HG02588 (cell line): ENCODE measurements around the gene IL15.
"Not testable (repeated sequence)": the region's sequence is repeated elsewhere in the genome, so short reads cannot be mapped to it uniquely, and the experiment has no call there.

Experiments
- ATAC-seq: cut with Tn5 transposase; IDR thresholded peaks from one replicate; pipeline ENCODE4 v1.9.1; 2021; ENCODE audit warnings: mild to moderate bottlenecking, moderate library complexity; ENCODE audit not compliant: unreplicated experiment

IL15 gene

DNA sequence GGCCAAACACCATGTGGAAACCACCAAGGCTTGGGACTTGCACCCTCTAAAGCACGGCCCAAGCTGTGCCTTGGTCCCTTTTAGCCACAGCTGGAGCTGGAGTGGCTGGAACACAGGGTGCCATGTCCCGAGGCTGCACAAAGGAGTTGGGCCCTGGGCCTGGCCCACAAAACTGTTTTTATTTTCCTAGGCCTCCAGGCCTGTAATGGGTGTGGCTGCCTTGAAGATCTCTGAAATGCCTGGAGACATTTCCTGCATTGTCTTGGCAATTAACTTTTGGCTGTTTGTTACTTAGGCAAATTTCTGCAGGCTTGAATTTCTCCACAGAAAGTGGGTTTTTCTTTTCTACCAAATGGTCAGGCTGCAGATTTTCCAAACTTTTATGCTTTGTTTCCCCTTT lies 55.7 kb downstream of the IL15 start:
- no peak for ATAC-seq

DNA sequence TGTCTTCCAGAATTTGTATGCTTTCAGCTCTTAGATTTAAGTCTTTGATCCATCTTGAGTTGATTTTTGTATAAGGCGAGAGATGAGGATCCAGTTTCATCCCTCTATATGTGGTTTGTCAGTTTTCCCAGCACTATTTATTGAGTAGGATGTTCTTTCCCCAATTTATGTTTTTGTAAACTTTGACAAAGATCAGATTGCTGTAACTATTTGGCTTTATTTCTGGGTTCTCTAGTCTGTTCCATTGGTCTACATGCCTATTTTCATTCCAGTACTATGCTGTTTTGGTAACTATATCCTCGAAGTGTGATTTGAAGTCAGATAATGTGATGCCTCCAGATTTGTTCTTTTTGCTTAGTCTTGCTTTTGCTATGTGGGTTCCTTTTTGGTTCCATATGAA lies 60.7 kb downstream of the IL15 start:
- ATAC-seq: no peak

DNA sequence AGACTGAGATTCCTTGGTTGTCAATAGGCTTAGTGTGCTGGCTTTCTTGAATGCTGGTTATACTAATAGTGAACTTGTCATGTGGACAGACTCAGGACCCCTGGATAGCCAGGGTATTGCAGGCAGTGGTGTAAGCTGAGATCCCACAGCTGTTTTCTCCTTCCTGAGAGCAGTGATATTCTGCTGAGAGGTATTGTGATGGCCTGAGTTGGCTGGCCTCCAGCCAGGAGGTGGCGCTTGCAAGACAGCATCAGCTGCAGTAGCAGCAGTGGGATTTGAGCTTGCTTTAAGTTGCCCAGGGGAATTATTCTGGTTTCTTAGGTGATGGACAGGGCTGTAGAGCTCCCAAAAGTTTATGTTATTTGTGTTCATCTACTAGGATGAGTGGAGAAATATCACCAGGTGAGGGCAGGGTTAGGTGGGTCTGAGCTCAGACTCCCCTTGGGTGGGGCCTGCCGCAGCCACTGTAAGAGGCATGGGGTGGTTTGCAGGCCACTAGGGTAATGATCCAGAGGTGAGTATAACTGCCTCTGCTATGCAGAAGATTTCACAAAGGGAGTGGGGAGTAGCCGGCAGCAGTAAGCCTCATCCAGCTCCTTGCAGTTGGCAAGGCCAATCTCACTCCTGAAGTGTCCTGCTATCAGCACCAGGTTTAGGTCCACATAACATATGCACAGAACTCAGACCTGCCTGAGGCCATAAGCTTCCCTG lies 66.2 kb downstream of the IL15 start:
- no peak for ATAC-seq

DNA sequence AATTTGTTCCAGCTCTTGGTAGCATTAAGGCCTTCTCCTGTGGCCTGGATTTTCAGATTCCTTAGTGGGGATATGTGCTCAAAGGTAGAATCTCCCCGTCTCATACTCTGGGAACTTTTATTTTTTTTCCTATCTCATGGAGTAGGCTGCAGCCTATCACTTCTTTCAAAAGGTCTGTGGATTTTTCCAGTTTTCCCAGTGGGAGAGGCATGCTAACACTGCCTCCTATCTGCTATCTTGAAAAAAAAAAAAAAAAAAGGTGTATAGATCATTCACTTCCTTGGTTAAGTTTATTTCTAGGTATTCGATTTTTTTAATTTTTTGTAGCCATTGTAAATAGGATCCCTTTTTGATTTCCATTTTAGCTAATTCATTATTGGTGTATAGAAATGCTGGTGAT lies 67.1 kb downstream of the IL15 start:
- ATAC-seq: no peak

DNA sequence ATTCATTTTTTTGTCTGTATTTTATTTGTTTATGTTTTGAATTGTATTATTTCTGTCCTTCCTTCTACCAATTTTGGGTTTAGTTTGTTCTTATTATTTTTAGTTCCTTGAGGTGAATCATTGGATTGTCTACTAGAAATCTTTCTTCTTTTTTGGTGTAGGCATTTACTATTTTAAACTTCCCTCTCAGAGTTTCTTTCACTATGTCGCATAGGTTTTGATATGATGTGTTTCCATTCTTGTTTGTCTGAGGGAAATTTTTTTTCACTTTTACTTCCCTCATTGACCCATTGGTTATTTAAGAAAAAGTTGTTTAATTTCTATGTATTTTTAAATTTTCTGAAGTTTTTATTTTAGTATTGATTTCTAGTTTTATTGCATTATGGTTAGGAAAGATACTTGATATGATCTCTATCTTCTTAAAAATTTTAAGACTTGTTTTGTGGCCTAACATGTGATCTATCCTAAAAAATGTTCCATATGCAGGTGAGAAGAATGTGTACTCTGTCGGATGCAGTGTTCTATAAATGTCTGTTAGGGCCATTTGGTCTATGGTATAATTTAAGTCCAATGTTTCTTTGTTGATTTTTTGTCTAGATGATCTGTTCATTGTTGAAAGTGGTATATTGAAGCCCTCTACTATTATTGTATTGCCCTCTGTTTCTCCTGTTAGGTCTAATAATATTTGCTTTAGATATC lies 68.8 kb downstream of the IL15 start:
- peak; percentile 63 for ATAC-seq

DNA sequence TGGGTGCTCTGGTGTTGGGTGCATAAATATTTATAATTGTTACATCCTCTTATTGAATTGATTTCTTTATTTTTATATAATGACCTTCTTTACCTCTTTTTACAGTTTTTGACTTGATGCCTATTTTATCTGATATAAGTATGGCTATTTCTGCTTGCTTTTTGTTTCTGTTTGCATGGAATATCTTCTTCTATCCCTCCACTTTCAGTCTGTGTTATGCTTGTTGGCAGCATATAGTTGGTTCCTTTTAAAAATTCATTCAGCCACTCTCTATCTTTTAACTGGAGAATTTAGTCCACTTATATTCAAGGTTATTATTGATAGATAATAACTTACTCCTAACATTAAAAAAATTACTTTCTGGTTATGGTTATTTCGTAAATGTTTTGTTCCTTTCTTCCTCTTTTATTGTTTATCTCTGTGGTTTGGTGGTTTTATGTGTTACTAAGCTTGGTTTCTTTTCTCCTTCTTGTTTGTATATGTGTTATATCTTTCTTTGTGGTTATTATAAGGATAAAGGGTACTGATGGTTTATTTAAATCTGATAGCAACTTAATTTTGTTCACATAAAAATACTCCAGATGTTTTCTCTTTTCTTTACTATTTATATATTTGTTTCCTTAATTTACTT lies 69.5 kb downstream of the IL15 start:
- ATAC-seq: peak; percentile 50

DNA sequence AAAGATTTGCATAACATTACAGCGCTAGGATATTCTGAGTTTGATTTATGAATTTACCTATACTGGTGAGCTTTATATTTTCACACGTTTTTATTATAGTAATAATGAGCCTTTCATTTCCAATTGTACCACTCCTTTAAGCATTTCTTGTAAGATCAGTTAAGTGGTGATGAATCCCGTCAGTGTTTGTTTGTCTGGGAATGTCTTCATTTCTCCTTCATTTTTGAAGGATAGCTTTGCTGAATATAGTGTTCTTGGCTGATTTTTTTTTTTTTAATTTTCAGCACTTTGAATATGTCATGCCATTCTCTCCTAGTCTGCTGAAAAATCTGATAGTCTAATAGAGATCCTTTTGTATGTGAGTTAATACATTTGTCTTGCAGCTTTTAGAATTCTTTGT lies 70.1 kb downstream of the IL15 start:
- ATAC-seq: no peak

DNA sequence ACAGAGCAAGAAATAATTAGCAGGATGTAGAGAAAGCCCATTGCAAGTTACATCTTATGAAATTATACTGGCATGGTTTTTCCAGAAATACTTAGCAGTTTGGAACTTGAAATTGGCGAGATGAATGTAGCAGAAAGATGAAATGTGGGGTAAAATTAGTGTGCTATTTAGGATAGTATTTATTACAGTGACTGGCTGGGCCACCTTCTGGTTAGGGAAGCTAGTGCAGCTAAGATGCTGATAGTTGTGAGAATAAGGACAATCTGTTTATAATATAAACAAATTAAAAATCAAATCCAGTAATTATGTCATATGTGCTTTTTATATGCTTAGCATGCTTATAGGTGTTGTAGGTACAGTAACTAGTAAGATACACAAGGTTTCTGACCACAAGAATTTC lies 74.8 kb downstream of the IL15 start:
- ATAC-seq: no peak

DNA sequence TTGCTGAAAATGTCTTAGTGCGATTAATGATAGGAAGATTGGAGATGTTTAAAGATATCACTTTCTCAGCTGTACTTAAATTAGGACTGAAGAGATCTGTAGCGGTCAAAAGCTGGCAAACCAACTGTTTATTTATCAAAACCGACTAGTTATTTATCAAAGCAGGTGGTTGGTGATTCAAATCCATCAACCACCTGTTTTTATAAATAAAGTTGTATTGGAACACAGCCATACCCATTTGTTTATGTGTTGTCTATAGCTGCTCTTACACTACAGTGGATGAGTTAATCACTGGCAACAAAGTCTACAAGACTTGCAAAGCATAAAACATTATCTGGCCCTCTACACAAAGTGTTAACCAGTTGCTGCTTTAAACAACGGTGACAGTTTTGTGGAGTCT lies 76.8 kb downstream of the IL15 start:
- no peak for ATAC-seq

DNA sequence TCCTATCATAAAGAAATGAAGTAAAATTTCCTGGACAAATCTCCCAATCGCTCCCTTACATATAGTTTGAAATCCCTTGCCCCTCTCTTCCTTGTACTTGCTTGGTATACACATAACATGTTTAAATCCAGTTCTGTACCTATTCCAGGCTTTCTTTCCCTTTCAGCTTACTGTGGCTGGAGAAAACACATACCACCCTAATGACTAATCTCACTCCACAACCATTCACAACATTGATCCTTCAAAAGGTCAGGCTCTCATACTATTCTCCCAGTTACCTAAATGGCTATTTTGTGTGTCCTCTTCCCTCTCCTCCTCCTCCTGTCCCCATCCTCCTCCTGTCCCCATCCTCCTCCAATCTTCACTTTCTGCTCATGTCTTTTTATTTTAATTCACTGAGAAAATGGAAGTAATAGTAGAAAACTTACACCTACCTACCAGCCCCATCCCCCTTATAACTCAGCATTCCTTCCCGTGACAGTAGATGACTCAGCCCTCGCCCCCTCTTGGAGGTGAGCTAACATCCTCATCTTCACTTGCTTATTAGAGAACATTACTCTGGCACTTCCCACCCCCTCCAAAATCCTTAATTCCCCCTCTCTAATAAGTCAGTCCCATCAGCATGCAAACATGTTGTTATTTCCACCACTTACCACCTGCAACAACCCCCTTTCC lies 77.5 kb downstream of the IL15 start:
- no peak for ATAC-seq

DNA sequence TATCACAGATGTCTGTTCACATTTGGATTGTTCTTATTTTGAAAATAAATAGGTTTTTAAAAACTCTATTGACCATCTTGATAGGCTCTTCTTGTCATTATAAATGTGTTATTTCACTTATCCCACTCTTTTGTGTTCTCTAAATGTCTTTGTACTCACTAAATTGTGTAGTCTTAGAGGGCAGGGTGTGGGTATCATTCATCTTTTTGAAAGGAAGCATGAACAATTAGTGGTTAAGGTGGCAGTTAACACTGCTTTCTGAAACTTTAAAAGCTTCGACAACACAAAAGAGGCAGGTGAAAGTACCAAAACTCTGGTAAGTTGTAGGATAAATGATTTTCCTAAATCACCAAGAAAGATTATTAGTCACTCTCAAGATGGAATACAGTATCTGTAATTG lies 83.2 kb downstream of the IL15 start:
- ATAC-seq: no peak

DNA sequence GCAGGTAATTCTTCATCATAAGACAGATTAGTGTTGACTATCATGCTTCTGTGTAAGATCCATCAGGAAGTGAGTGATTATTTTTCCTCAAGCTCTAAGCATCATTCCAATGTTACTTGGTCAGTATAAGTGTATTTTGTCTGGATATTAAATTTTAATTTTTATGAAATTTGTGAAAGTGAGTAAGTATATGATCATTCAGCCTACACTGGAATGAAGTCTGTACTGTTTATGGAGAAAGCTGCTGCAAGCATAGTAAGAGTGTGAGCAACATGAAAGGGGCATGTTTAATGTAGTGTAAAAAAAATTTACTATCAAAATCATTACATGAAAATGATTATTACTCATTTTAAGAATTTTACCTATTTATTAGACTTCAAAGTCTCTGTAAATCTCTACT lies 84.8 kb downstream of the IL15 start:
- no peak for ATAC-seq

DNA sequence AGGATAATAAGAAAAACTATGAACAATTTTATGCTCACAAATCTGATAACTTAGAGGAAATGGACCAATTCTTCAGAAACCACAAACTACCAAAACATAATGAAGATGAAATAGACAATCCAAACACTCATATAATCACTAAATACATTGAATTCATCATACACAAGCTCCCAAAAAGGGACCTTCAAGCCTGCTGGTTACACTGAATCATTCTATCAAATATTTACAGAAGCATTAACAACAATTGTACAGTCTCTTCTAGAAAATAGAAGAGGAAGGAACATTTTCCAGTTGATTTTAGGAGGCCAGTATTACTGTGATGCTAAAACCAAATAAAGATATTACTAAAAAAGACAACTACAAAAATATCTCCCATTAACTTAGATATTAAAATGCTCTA lies 88.3 kb downstream of the IL15 start:
- ATAC-seq: no peak

DNA sequence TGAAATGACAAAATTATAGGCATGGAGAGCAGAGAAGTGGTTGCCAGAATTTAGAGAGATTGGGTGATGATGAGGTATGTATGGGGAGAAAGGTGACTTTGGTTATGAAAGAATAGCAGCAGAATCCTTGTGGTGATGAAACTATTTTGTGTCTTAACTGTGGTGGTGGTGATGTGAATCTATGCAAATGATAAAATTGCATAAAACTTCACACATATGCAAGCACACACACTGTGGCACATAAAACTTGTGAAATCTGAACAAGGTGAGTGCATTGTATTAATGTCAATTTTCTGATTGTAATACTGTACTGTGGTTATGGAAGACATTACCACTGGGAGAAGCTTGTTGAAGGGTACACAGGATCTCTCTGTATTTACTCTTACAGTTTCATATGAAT lies 91.0 kb downstream of the IL15 start:
- no peak for ATAC-seq

DNA sequence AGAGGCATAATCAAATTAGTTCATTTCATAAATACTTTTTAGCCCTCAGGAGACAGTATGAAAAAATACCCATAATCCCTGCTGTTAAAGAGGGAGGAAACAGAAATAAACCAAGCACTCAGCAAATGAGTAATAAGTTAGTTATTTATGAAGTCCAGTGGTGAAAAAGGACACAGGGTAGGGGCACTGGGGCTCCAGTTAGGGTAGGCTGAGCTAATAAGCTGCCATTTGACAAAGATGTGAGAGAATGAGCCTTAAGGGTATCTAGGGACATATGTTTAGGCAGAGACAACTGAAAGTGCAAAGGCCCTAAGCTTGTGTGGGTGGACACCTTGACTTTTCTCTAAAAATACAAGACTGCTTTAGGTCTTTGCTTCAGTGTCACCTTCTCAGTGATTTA lies 94.4 kb downstream of the IL15 start:
- ATAC-seq: peak; percentile 75

DNA sequence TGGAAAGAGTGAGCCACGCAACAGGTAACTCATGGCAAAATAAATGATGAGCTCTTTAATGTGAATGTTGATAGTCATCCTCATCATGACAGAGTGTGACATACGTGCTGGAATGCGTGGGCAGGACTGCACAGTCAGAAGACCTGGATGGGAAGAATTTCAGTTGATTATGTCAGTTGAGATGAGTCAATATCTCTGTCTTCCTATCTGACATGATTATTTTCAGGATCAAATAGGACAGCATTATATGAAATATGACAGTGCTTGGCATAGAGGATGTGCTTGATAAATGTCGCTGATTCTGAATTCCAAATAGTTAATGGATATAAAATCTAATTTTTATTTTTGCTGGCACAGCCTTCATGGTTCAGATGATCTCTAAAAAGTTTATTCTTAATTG lies 95.1 kb downstream of the IL15 start:
- ATAC-seq: no peak

DNA sequence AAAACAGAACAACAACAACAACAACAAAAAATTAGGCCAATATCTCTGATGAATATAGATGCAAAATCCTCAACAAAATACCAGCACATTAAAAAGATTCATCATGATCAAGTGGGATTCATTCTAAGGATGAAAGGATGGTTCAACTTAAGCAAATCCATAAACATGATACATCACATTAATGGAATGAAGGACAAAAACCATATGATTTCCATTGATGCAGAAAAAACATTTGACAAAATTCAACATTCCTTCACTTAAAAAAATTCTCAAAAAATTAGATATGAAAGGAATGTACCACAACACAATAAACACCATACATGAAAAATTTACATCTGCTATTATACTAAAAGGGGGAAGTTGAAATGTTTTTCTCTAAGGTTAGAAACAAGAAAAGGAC lies 103.3 kb downstream of the IL15 start:
- no peak for ATAC-seq

DNA sequence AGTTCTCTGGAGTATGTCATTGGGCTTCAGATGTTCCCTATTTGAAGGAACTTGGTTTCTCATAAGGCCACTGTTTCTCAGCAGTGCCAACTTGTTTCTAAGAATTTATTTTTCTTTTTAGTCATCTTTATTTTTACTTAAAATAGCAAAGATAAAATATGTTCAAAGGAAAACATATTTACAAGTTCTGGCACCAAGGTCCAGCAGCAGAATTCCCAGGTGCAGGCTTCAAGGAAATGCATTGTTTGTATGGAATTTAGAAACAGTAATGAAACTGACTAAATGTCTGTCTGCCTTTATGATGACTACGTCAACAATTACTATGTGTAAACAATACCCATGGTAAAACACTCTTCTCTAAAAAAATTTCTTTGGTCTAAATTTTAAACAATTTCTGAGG lies 109.6 kb downstream of the IL15 start:
- ATAC-seq: no peak

DNA sequence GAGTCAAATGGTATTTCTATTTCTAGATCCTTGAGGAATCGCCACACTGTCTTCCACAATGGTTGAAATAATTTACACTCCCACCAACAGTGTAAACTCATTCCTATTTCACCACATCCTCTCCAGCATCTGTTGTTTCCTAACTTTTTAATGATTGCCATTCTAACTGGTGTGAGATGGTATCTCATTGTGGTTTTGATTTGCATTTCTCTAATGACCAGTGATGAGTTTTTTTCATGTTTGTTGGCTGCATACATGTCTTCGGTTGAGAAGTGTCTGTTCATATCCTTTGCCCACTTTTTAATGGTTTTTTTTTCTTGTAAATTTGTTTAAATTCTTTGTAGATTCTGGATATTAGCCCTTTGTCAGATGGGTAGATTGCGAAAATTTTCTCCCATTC lies 115.4 kb downstream of the IL15 start:
- ATAC-seq: not testable (repeated sequence)

DNA sequence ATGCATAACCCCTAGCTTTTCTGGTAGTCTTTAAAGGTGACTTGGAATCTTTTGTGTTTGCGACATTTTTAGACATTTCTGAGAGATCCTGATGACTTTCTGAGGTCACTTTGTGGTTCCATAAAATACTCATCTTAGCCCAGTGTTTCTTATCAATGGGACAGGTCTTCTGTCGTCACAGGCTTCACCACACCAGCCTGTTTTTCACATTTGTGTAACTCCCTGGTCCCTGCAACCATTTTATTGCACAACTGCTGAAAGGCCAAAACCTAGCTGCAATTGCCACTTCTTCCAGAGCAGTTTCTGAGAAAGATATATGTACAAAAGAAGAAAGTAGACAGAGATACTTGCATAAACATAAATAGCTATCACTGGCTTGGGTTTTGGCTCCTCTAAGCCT lies 120.9 kb downstream of the IL15 start:
- ATAC-seq: no peak

DNA sequence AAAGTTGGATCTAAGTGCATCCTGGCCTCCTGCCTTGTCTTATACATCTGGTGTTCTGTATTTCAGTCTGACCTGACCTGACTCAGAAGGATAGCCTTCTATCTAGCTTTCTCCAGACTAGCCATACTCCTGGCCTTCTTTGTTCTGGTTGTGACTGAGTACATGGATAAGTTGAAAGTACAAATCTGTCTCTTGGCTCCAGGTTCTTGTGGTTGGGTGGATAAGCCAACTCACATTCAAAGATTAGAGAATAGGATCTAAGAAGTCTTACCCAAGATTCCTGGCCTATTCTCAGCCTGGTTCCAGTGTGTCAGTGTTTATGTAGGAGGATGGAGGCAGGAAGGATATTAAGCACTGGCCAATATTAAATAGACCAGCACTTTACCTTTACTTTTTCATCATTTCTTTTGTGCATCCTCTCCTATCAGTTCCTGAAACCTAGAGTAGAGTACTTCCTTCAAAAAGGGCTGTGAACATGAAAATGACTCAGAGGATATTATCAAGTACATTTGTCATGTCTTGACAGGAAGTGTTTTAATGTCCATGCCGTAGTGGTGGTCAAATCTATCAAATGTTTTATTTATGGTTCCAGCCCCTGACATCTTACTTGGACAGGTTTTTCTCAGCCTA lies 123.5 kb downstream of the IL15 start:
- no peak for ATAC-seq
